ENCODE data around the gene KCNC1.

- TF ChIP-seq ZFX (IDR thresholded peaks at IDR 0.05; ENCODE audit: borderline replicate concordance): no peak
- TF ChIP-seq CTCF (IDR thresholded peaks at IDR 0.05): no peak
Measured at GRCh38 chr11:17788084-17788483, 53.5 kb downstream of the KCNC1 start.
